GM21825 (cell line): ENCODE results near the gene SPRY1.
A peak's percentile ranks its signal among the peaks of the same experiment; 100 is the strongest.

ENCODE experiments used
- ATAC-seq: cut with Tn5 transposase; IDR thresholded peaks from one replicate; pipeline ENCODE4 v1.9.1; 2021; ENCODE audit warnings: mild to moderate bottlenecking, moderate library complexity; ENCODE audit not compliant: unreplicated experiment

Gene SPRY1

GRCh38 chr4:123438031-123438430 is 41.4 kb downstream of the SPRY1 start:
- no peak for ATAC-seq

- peak; percentile 68 for ATAC-seq
Measured at GRCh38 chr4:123443401-123444289, 47.0 kb downstream of the SPRY1 start.

GRCh38 chr4:123444290-123444731 is 47.7 kb downstream of the SPRY1 start:
- ATAC-seq, result peak; percentile 93

- no peak for ATAC-seq
Measured at GRCh38 chr4:123446865-123447474, 50.4 kb downstream of the SPRY1 start.

GRCh38 chr4:123449362-123449761 is 52.8 kb downstream of the SPRY1 start:
- ATAC-seq, result no peak

- peak; percentile 77 for ATAC-seq
Measured at GRCh38 chr4:123449780-123450179, 53.2 kb downstream of the SPRY1 start.

- no peak for ATAC-seq
Measured at GRCh38 chr4:123450393-123450792, 53.8 kb downstream of the SPRY1 start.

- ATAC-seq, result no peak
Measured at GRCh38 chr4:123452616-123453015, 56.0 kb downstream of the SPRY1 start.

- ATAC-seq, result no peak
Measured at GRCh38 chr4:123453061-123453680, 56.6 kb downstream of the SPRY1 start.
